ENCODE measurements around the gene TMEM45B. TPM values are rescaled to one million over a fixed set of nuclear protein-coding genes. Genes with fewer than 3 reads are reported as not detected.

Gene TMEM45B
- polyA plus RNA-seq, 1 of the 3 experiments (the other 2 are of a cell fraction), result not detected

DNA sequence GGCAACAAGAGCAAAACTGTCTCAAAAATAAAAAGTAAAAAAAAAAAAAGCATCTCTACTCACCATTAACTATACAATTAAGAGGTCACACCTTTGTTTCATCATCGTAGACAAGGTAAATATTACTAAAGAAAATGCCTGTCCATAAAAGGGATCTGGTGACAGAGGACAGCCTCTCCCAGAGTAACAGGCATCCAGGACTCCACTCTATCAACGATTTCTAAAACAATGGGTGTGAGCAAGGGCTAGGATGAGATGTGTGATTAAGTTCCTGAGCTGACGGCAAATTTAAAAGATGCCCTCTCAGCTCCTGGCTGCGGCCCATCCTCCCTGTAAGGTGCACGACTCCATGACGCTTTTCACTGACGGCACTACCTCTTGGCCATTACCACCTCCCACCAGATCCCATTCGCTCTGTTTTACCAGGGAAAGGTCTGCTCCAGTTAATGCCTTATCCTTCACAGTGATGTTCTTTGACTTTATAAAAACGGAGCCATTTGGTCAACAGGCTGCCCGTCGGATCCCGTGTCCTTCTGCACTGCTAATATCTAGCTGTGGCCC, 2.3 kb upstream of the TMEM45B start:
- ChIA-PET CTCF (interaction anchor here (1.3 kb wide), 1 partner anchor 15 kb away, joined by 3 read pairs; no protein-coding TSS in a partner anchor), POLR2A (interaction anchor here (0.9 kb wide), 1 partner anchor 310 kb away, joined by 3 read pairs; no protein-coding TSS in a partner anchor)
- no peak overlapping the region for H3K4me2 ChIP-seq
- peaks cover 19% of the 10 kb centered on the region for H3K27me3 ChIP-seq (ENCODE audit: insufficient read depth)
- no peaks in the 10 kb centered on the region for H3K9me3 ChIP-seq
- no peaks in the 10 kb centered on the region for H4K20me1 ChIP-seq (ENCODE audit: insufficient read depth)
- no peak overlapping the region for H3K4me3 ChIP-seq (ENCODE audit: low read depth in 2 of 2, low read length in 1 of 2)
- no peak overlapping the region for H3K9ac ChIP-seq
- no peaks in the 10 kb centered on the region for H3K9me2 ChIP-seq
- H3K4me1 ChIP-seq (ENCODE audit: control insufficient read depth in 1 of 2, insufficient read depth in 2 of 2, low read depth in 1 of 2, low read length in 1 of 2), result peaks cover 0 to 10% of the 10 kb centered on the region in 2 experiments; a peak in 1 of 4 replicates
- no peak for DNase-seq
- no peak overlapping the region for H2AFZ ChIP-seq (ENCODE audit: low read depth)
- H3F3A ChIP-seq (replicated peaks; ENCODE audit: insufficient read depth), result no peaks in the 10 kb centered on the region
- 75% methylated on average over 11 of the region's 12 CpGs for WGBS (ENCODE audit: low lambda C conversion rate)
- no peaks in the 10 kb centered on the region for H3K79me2 ChIP-seq (ENCODE audit: insufficient read depth)
- no peaks in the 10 kb centered on the region for H3K36me3 ChIP-seq (replicated peaks in 1 of 2; ENCODE audit: control insufficient read depth in 1 of 2, insufficient read depth in 2 of 2, low read length in 1 of 2)
- H3K27ac ChIP-seq (ENCODE audit: low read depth in 2 of 2, low read length in 1 of 2), result no peak overlapping the region
- TF ChIP-seq MXI1 (IDR thresholded peaks at IDR 0.05; ENCODE audit: low read depth, low read length), result no peak
- TF ChIP-seq, protein P1, sequence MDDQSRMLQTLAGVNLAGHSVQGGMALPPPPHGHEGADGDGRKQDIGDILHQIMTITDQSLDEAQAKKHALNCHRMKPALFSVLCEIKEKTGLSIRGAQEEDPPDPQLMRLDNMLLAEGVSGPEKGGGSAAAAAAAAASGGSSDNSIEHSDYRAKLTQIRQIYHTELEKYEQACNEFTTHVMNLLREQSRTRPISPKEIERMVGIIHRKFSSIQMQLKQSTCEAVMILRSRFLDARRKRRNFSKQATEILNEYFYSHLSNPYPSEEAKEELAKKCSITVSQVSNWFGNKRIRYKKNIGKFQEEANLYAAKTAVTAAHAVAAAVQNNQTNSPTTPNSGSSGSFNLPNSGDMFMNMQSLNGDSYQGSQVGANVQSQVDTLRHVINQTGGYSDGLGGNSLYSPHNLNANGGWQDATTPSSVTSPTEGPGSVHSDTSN (IDR thresholded peaks at IDR 0.05), result no peak
- no peak for TF ChIP-seq MEF2A (IDR thresholded peaks at IDR 0.05; ENCODE audit: borderline replicate concordance, low read depth)
- TF ChIP-seq FOXJ3 (CRISPR knock-in tag; IDR thresholded peaks at IDR 0.05), result no peak
- TF ChIP-seq, protein P2, sequence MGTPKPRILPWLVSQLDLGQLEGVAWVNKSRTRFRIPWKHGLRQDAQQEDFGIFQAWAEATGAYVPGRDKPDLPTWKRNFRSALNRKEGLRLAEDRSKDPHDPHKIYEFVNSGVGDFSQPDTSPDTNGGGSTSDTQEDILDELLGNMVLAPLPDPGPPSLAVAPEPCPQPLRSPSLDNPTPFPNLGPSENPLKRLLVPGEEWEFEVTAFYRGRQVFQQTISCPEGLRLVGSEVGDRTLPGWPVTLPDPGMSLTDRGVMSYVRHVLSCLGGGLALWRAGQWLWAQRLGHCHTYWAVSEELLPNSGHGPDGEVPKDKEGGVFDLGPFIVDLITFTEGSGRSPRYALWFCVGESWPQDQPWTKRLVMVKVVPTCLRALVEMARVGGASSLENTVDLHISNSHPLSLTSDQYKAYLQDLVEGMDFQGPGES (IDR thresholded peaks at IDR 0.05; ENCODE audit: low read depth, low read length), result no peak
- no peak for TF ChIP-seq RCOR1 (IDR thresholded peaks at IDR 0.05; ENCODE audit: low read length)
- TF ChIP-seq SIN3A (IDR thresholded peaks at IDR 0.05; ENCODE audit: borderline replicate concordance, low read depth, low read length), result no peak
- TF ChIP-seq FOXM1 (IDR thresholded peaks at IDR 0.05; ENCODE audit: low read depth), result no peak

DNA sequence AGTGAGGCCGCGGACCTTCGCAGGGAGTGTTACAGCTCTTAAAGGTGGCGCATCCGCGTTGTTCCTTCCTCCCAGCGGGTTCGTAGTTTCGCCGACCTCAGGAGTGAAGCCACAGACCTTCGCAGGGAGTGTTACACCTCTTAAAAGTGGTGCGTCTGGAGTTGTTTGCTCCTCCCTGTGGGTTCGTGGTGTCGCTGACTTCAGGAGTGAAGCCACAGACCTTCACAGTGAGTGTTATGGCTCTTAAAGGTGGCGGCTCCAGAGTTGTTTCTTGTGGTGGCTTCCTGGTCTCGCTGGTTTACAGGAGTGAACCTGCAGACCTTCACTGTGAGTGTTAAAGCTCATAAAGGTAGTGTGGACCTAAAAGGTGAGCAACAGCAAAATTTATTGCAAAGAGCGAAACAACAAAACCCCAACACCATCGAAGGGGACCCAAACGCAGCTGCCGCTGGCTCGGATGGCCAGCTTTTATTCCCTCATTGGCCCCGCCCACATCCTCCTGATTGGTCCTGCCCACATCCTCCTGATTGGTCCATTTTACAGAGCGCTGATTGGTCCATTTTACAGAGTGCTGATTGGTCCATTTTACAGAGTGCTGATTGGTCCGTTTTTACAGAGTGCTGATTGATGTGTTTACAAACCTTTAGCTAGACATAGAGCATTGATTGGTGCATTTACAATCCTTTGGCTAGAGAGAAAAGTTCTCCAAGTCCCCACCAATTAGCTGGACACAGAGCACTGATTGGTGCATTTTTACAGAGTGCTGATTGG, 1.2 kb upstream of the TMEM45B start:
- peaks cover 0 to 10% of the 10 kb centered on the region in 2 experiments; a peak in 1 of 4 replicates for H3K4me1 ChIP-seq (ENCODE audit: control insufficient read depth in 1 of 2, insufficient read depth in 2 of 2, low read depth in 1 of 2, low read length in 1 of 2)
- POLR2A ChIA-PET, result interaction anchor here (0.6 to 0.9 kb wide), 2 partner anchors 17 to 309 kb away, joined by 3 read pairs; no protein-coding TSS in a partner anchor
- H3K36me3 ChIP-seq (replicated peaks in 1 of 2; ENCODE audit: control insufficient read depth in 1 of 2, insufficient read depth in 2 of 2, low read length in 1 of 2), result no peaks in the 10 kb centered on the region
- H4K20me1 ChIP-seq (ENCODE audit: insufficient read depth), result no peaks in the 10 kb centered on the region
- TF ChIP-seq FOXJ3 (CRISPR knock-in tag; IDR thresholded peaks at IDR 0.05), result no peak
- no peak for TF ChIP-seq MXI1 (IDR thresholded peaks at IDR 0.05; ENCODE audit: low read depth, low read length)
- TF ChIP-seq RXRA (IDR thresholded peaks at IDR 0.05; ENCODE audit: borderline replicate concordance, low read depth), result no peak
- TF ChIP-seq, protein P2 (IDR thresholded peaks at IDR 0.05; ENCODE audit: low read depth, low read length), result no peak
- no peak for TF ChIP-seq GATA2 (CRISPR knock-in tag; IDR thresholded peaks at IDR 0.05)
- TF ChIP-seq FOSL2 (IDR thresholded peaks at IDR 0.05; ENCODE audit: borderline replicate concordance, low read depth), result no peak
- TF ChIP-seq RCOR1 (IDR thresholded peaks at IDR 0.05; ENCODE audit: low read length), result no peak
- no peak for TF ChIP-seq GABPA (IDR thresholded peaks at IDR 0.05; ENCODE audit: low read depth)
- no peak for TF ChIP-seq YY1 (IDR thresholded peaks at IDR 0.05; ENCODE audit: low read depth)
- TF ChIP-seq CHD2 (IDR thresholded peaks at IDR 0.05; ENCODE audit: low read length, partially characterized antibody), result no peak
- TF ChIP-seq JUND (IDR thresholded peaks at IDR 0.05), result no peak
- no peak for TF ChIP-seq TCF12 (IDR thresholded peaks at IDR 0.05)
- TF ChIP-seq FOXM1 (IDR thresholded peaks at IDR 0.05; ENCODE audit: low read depth), result no peak
- H3K9me3 ChIP-seq, result no peaks in the 10 kb centered on the region
- CTCF ChIA-PET, result interaction anchor here (0.8 to 1.3 kb wide), 2 partner anchors 14 to 64 kb away, joined by 3 read pairs; no protein-coding TSS in a partner anchor
- no peak overlapping the region for H3K9ac ChIP-seq
- peak; percentile 30 for DNase-seq
- no peak overlapping the region for H3K27ac ChIP-seq (ENCODE audit: low read depth in 2 of 2, low read length in 1 of 2)
- no peak overlapping the region for H3K4me2 ChIP-seq
- no peaks in the 10 kb centered on the region for H3K79me2 ChIP-seq (ENCODE audit: insufficient read depth)
- peaks cover 27% of the 10 kb centered on the region for H3K27me3 ChIP-seq (ENCODE audit: insufficient read depth)
- WGBS (ENCODE audit: low lambda C conversion rate), result 90% methylated on average over 24 of the region's 24 CpGs
- H3F3A ChIP-seq (replicated peaks; ENCODE audit: insufficient read depth), result no peaks in the 10 kb centered on the region
- no peak overlapping the region for H3K4me3 ChIP-seq (ENCODE audit: low read depth in 2 of 2, low read length in 1 of 2)
- no peak overlapping the region for H2AFZ ChIP-seq (ENCODE audit: low read depth)
- H3K9me2 ChIP-seq, result no peaks in the 10 kb centered on the region
